Activated T-cell treated with anti-CD3 and anti-CD28 coated beads for 48 hours (primary cell): ENCODE measurements around the gene RAB11FIP5.

Experiments
- DNase-seq: peaks from one replicate; pipeline ENCODE4 v3.0.0-alpha.2; 2020; ENCODE audit warnings: low read depth

RAB11FIP5 gene

GRCh38 chr2:73032702-73033097 is 80.0 kb downstream of the RAB11FIP5 start:
- no peak for DNase-seq

DNA sequence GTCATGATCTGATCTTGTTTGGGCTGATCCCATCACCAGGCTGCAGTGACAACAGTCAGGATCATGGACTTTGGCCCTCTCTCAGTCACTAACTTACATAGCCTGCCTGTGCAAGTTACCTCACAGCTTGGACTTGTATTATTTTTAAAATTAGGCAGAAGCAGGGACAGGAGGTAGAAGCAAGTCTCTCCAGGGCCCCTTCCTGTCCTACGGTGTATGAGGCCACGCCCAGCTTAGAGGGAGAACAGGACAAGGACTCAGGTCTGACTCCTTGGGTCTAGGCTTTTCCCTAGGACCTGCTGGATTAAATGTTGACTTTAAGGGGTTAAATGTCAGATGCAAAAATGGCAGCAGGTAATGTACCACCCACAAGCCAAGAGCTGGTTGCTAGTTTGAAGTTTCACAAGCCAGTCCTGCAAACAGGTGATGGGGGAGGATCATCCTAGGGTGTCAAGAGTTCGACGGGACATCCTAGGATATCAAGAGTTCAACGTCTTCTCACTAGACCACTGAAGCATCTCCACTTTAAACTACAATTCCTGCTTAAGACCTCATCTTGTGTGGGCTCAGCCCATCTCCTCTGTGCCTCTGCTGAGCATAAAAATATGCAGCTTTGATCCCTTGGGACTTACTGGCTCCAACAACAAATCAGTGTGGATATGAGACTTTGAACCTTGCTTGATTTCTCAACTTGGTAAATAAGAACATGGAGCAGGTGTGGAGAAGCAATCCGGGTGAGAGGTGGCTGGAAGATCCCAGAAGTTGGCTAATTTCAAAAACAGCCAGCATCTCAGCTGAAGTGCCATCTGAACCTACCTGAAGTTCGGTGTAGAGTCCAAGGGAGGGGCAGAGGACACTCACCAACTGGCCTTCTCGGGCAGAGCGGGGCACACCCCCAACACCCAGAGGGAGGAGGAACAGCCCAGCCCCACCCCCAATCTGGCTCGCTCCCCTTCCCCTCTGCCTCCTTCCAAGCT is 80.7 kb downstream of the RAB11FIP5 start:
- no peak for DNase-seq

GRCh38 chr2:73031095-73031678 is 81.6 kb downstream of the RAB11FIP5 start:
- no peak for DNase-seq

- no peak for DNase-seq
Measured at GRCh38 chr2:73028841-73029240, 83.9 kb downstream of the RAB11FIP5 start.

- no peak for DNase-seq
Measured at GRCh38 chr2:73027340-73027739, 85.4 kb downstream of the RAB11FIP5 start.

DNA sequence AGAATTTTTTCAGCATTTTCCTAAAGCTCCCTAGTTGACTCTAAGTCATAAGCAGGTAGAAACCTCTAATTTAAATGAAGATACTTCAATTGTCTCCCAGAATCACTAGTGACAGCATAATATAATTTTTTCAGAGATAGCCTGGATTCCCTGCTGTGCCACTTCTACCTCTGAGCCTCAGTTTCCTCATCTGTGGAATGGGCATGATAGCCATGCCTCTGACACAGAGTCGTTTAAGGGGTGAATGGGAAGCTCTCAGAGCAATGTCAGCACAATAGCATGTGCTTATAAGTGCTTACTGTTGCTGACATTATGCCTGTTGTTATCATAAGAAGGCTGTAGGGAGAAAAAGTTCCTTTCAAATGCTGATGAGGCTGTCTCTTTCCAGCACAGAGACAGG is 89.3 kb downstream of the RAB11FIP5 start:
- DNase-seq, result no peak
